Ammon's horn (tissue), 1 donor: ENCODE data around the gene RAD50.

ENCODE experiments used
- DNase-seq: peaks from one replicate; pipeline ENCODE4 v3.0.0-alpha.2; 2016; ENCODE audit warnings: low spot score

RAD50 gene

DNA sequence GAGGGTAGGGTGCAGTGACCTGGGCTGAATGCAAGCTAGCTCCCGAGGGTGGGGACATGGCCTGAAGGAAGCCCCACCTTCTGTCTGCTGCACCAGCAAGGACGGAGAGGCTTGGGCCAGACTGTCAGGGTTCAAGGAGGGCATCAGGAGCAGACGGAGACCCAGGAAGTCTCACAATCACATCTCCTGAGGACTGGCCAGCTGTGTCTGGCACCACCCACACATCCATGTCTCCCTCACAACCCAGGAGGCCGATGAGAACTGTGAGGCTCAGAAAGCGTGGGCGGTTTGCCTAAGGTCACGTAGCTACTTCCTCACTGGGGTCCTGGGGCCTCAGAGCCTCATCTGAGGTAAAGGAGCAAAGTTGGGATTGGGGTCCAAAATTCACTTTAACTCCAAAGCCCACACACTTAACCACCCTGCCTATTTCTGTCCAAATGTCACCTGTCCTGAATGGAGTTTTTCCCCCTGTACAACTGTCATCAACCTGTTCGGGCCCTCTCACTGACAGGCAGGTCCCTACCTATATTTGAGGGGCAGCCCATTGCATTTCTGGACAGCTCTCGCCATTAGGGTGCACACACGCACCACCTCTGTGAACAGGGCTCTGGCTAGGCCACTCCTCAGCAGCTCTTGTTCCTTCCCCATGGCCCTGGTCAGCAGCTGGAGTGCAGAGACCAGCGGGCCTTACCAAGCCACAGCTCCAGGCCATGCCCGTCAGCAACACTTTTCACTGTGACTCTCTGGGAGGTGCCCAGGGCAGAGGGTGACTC is 104.6 kb downstream of the RAD50 start:
- DNase-seq = no peak

- DNase-seq = no peak
Measured at GRCh38 chr5:132662004-132662401, 105.2 kb downstream of the RAD50 start.

- no peak for DNase-seq
Measured at GRCh38 chr5:132662925-132663770, 106.4 kb downstream of the RAD50 start.

DNA sequence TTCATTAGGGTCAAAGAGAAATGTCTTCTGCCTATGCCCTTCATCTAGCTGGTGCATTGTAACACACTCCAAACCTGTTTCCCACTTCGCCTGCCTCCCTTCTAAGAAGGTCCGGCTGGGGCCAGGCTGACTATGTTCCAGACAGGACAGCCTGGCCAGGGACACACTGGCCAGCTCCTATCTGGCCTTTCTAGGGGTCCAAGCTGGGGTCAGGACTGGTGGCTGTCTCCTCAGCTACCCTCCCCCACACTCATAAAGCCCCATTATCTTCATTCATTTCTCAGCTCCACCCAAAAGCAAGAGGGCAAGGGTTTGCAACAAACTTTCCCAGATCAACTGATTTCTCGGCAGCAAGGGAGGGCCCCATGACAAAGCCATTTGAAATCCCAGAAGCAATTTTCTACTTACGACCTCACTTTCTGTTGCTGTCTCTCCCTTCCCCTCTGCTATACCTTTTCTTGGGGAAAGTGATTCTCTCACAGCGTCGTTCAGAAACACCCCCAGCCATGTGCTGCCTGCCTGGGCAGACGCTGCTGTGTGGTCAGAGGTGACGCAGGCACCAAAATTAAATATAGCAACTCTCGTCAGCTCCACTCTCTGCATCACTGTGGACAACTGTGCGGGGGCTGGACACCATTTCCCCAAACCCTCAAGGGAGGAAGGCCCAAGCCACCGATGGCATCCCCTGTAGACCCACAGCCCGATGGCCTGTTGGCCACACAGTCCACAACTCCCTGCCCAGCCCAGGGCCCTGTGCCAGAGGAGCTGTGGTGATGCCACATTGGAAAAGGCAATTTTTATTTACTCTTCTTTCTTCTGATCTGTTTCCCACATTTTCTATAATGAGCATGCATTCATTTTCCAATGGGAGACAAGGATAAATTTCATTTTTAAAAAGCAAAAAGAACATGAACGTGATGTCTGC is 107.3 kb downstream of the RAD50 start:
- DNase-seq = no peak

DNA sequence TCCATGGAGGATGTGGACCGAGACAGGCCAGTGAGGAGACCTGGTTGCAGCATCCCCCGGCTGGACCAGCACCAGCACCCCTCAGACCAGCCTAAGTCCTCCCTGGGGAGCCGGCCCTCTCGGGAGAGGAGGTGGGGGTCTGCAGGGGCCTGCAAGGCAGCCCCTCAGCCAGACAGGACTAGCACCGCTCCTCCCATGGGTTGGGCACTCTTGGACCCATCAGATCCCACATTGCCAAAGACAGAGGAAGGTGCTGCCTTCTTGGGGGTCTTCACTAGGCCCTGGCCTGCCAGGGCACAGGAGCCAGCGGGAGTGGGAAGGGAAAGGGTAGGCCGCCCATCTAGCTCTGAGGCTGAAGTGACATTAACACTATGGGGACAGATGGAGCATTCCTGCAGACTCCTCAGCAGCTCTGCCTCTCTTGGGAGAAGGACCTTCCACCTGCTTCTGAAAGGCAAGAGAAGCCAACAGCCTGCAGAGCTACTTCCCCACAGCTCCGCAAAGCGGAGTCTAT is 108.0 kb downstream of the RAD50 start:
- DNase-seq = no peak

DNA sequence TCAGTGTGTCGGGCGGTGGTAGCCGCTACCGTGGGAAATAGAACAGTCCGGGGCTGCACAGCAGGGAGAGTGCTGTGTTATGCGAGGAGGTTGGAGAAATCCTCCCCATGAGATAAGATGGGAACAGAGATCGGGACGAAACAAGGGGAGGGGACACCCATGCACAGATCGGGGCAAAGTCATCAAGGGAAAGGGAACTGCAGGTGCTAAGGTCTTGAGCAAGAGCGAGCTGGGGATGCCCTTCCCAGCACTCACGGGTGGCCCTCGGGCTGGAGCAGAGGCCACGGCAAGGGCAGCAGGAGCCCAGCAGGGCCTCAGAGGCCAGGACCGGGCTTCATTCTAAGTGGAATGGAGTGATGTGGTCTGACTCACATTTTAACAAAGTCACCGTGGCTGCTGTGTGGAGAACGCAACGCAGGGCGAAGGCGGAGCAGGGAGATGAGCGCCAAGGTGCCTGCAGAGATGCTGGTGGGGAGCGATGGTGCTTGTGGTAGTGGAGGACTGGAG is 108.8 kb downstream of the RAD50 start:
- no peak for DNase-seq

- DNase-seq = no peak
Measured at GRCh38 chr5:132666310-132667123, 109.7 kb downstream of the RAD50 start.

DNA sequence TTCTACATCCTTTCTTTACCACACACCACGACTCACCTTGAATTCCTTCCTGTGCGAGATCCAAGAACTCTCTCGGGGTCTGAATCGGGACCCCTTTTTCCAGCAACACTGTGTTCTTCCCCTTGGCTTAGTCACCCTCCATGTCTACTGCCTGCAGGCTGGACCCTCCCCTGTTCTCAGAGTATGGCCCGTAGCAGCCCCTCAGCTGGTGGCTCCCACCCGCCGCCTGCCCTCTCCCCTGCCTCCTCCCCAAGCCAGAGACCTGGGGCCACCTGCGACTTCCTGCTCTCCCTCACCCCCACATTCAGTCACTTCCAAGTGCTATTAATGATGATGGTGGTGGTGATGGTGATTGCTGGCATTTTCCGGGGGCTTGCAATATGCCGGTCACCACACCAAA is 110.5 kb downstream of the RAD50 start:
- no peak for DNase-seq

DNA sequence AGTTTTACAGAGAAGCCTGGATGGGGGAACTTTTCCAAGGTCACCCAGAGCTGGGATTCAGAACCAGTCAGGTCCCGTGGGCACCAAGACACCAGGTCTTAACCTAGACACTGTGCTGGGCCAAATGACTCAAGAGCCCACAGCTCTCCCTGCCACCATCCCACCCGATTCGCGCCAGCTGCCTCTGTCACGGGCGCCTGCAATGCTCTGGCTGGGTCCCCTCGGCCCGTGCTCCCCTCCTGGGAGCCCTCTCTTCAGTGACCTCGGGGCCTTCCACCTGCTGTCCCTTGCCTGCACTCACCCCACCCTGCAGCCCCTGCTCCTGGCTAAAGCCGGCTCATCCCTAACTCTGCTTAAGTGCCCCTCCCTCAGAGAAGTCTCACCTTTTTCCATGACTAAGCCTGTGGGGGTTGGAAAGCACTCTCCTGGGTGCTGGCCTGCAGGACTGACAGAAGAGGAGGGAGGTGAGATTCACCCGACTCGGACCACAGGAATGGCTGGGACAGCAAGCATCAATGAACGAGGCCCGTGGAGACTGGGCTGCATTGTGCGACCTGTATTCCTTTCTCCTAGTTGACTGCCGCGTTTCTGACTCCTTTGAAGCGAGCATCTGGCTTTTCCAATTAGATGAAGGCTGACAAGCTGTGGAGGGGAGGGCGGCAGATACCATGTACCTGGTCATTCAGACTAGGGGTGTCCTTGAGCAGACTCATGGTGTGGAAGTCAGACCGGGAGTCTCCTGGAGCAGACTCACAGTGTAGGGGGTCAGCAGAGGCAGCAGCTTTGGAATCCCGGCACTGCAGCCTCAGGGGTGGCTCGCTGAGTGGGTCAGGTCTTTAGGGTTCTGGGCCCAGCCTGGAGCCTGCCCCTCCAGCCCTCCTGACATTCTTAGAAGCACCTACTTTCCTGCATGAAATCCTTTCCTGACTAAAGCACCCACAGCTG is 111.3 kb downstream of the RAD50 start:
- no peak for DNase-seq

DNA sequence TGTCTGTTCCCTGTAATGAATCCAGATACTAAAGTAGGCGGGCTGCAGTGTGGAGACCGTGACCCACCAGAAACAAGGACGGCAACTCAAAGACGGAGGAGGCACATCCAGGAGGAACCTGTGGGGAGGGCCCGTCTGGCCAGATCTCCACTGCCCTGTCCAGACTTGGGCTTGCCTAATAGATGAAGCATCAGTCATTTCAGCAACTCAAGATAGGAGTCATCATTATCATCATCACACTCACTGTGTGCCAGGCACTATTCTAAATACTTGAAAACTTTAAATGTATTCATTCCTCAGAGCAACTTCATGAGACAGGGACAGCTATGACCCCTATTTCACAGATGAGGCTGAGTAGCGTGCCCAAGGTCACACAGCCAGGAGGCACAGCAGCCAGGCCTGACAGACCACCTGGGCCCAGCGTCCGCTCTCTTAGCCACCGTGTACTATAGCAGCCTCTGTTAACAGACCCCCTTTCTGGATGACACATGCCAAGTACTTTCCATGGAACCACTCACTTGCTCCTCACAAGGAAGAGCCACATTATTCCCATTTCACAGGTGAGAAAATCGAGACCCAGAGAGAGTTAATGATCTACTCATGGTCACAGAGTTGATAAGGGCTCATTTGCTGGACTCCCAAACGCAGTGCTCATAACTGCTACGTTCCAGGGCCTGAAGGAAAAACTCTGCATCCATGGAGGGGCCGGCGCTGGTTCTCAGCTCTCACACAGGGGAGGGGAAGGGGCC is 112.1 kb downstream of the RAD50 start:
- no peak for DNase-seq

- no peak for DNase-seq
Measured at GRCh38 chr5:132669455-132669820, 112.7 kb downstream of the RAD50 start.

- DNase-seq = no peak
Measured at GRCh38 chr5:132669966-132670882, 113.4 kb downstream of the RAD50 start.

GRCh38 chr5:132671000-132671399 is 114.2 kb downstream of the RAD50 start:
- no peak for DNase-seq

- no peak for DNase-seq
Measured at GRCh38 chr5:132673488-132673887, 116.7 kb downstream of the RAD50 start.

DNA sequence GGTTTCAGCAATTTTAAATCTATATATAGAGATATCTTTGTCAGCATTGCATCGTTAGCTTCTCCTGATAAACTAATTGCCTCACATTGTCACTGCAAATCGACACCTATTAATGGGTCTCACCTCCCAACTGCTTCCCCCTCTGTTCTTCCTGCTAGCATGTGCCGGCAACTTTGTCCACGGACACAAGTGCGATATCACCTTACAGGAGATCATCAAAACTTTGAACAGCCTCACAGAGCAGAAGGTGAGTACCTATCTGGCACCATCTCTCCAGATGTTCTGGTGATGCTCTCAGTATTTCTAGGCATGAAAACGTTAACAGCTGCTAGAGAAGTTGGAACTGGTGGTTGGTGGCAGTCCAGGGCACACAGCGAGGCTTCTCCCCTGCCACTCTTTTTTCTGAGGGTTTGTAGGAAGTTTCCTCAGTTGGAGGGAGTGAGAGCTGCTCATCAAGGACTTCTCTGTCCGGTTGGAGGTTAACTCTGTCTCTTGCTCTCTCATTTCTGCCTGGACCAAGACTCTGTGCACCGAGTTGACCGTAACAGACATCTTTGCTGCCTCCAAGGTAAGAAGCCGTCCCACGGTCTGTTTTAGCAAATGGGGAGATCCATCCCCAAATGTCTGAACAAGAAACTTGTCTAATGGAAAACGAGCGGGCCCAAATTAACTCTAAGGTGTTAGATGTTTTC is 117.3 kb downstream of the RAD50 start, which contains the start of gene IL4:
Gene IL4, plus strand, starts transcription at position 51 of the 692 bp plus-strand sequence. Its CDS starts 62 bp downstream, at position 113.
- DNase-seq = no peak

GRCh38 chr5:132674671-132675506 is 118.1 kb downstream of the RAD50 start:
- DNase-seq = no peak
